Measurements from ENCODE around the gene RAI1.
A peak's percentile ranks its signal among the peaks of the same experiment; 100 is the strongest.

RAI1 gene

GRCh38 chr17:17728550-17729251 lies 47.4 kb downstream of the RAI1 start:
- DNase-seq (ENCODE audit: insufficient read length, low spot score) (no peak), FAIRE-seq (no peak)

- peak; percentile 89 for FAIRE-seq
- peak; percentile 73 for DNase-seq (ENCODE audit: insufficient read length, low spot score)
Observed at GRCh38 chr17:17729620-17730249, 48.5 kb downstream of the RAI1 start.

- FAIRE-seq (no peak), DNase-seq (ENCODE audit: insufficient read length, low spot score) (no peak)
Observed at GRCh38 chr17:17730250-17730935, 49.1 kb downstream of the RAI1 start.

GRCh38 chr17:17732444-17732843 lies 51.2 kb downstream of the RAI1 start:
- DNase-seq (ENCODE audit: insufficient read length, low spot score) (no peak), FAIRE-seq (no peak)

GRCh38 chr17:17732892-17733670 lies 51.8 kb downstream of the RAI1 start:
- FAIRE-seq: no peak
- DNase-seq (ENCODE audit: insufficient read length, low spot score): no peak

GRCh38 chr17:17736205-17737183 lies 55.2 kb downstream of the RAI1 start:
- no peak for DNase-seq (ENCODE audit: insufficient read length, low spot score)
- FAIRE-seq: peak; percentile 21

- no peak for FAIRE-seq
- DNase-seq (ENCODE audit: insufficient read length, low spot score): no peak
Observed at GRCh38 chr17:17737961-17738894, 57.0 kb downstream of the RAI1 start.

GRCh38 chr17:17738901-17739300 lies 57.6 kb downstream of the RAI1 start:
- no peak for DNase-seq (ENCODE audit: insufficient read length, low spot score)
- no peak for FAIRE-seq

- DNase-seq (ENCODE audit: insufficient read length, low spot score) (no peak), FAIRE-seq (no peak)
Observed at GRCh38 chr17:17739388-17740066, 58.3 kb downstream of the RAI1 start.

GRCh38 chr17:17740615-17741348 lies 59.5 kb downstream of the RAI1 start:
- no peak for DNase-seq (ENCODE audit: insufficient read length, low spot score)

GRCh38 chr17:17741349-17742023 lies 60.2 kb downstream of the RAI1 start:
- FAIRE-seq (no peak), DNase-seq (ENCODE audit: insufficient read length, low spot score) (no peak)

More at GRCh38 chr17:17740615-17741348, 59.5 kb downstream of the RAI1 start:
- FAIRE-seq: no peak

GRCh38 chr17:17742133-17742621 lies 60.9 kb downstream of the RAI1 start:
- FAIRE-seq: no peak
- no peak for DNase-seq (ENCODE audit: insufficient read length, low spot score)

- DNase-seq (ENCODE audit: insufficient read length, low spot score) (no peak), FAIRE-seq (no peak)
Observed at GRCh38 chr17:17742688-17743390, 61.6 kb downstream of the RAI1 start.

- DNase-seq (ENCODE audit: insufficient read length, low spot score) (no peak), FAIRE-seq (no peak)
Observed at GRCh38 chr17:17743391-17744112, 62.3 kb downstream of the RAI1 start.

GRCh38 chr17:17744116-17744515 lies 62.9 kb downstream of the RAI1 start:
- no peak for DNase-seq (ENCODE audit: insufficient read length, low spot score)
- FAIRE-seq: no peak

All from GM19239 (cell line).